HepG2 (cell line): Measurements from ENCODE around the gene WDR45B. TPM values are rescaled to one million over a fixed set of nuclear protein-coding genes. Genes with fewer than 3 reads are reported as not detected.

Experiments used
- ATF7-NPFF ChIP-seq: sonication (generic); formaldehyde crosslinking; IDR thresholded peaks from 2 replicates; pipeline ENCODE4 v1.8.1; 2023; ENCODE audit warnings: mild to moderate bottlenecking, low read depth, missing genetic modification reagents, moderate library complexity
- EHMT2 ChIP-seq: fragments of 200-600 bp; sonication (generic); IDR thresholded peaks from 2 replicates; pipeline ENCODE4 v1.7.0; 2017; ENCODE audit warnings: antibody characterized with exemption, low read depth, low read length, borderline replicate concordance
- HNRNPL ChIP-seq: fragments of 200-400 bp; formaldehyde crosslinking; IDR thresholded peaks from 2 replicates; pipeline ENCODE4 v1.6.1; 2017; ENCODE audit warnings: mild to moderate bottlenecking, low read depth, low read length
- MTA3 ChIP-seq: sonication (generic); formaldehyde crosslinking; IDR thresholded peaks from 2 replicates; pipeline ENCODE4 v1.4.0; 2020; ENCODE audit warnings: missing genetic modification reagents
- MYNN ChIP-seq: sonication (generic); formaldehyde crosslinking; IDR thresholded peaks from 2 replicates; pipeline ENCODE4 v1.4.0; 2020; ENCODE audit warnings: mild to moderate bottlenecking, low read depth, missing genetic modification reagents
- POLR2A ChIP-seq, 2 experiments: IDR thresholded peaks; 2 replicates each; pipeline ENCODE4 v1.6.1; 2011; ENCODE audit warnings: low read depth in 2 of 2, low read length in 2 of 2, mild to moderate bottlenecking in 1 of 2, moderate library complexity in 1 of 2; ENCODE audit not compliant: insufficient read depth in 1 of 2
- RELA ChIP-seq: sonication (generic); formaldehyde crosslinking; IDR thresholded peaks from 2 replicates; pipeline ENCODE4 v1.4.0; 2020; ENCODE audit warnings: missing genetic modification reagents
- ZIK1 ChIP-seq: sonication (generic); formaldehyde crosslinking; IDR thresholded peaks from 2 replicates; pipeline ENCODE4 v1.5.0; 2020; ENCODE audit warnings: mild to moderate bottlenecking, low read depth, missing genetic modification reagents, borderline replicate concordance
- ZMAT3 ChIP-seq: sonication (generic); formaldehyde crosslinking; conservative IDR thresholded peaks from 2 replicates; pipeline ENCODE4 v1.7.0; 2021; ENCODE audit warnings: missing genetic modification reagents
- ZNF138 ChIP-seq: sonication (generic); formaldehyde crosslinking; IDR thresholded peaks from 2 replicates; pipeline ENCODE4 v1.5.0; 2020; ENCODE audit warnings: mild to moderate bottlenecking, low read depth, missing genetic modification reagents
- ZNF607 ChIP-seq: sonication (generic); formaldehyde crosslinking; IDR thresholded peaks from 2 replicates; pipeline ENCODE4 v1.5.1; 2020; ENCODE audit warnings: missing genetic modification reagents, mild to moderate bottlenecking, borderline replicate concordance
- ZNF746 ChIP-seq: sonication (generic); formaldehyde crosslinking; IDR thresholded peaks from 2 replicates; pipeline ENCODE4 v1.8.0; 2022; ENCODE audit warnings: mild to moderate bottlenecking, missing genetic modification reagents
- ZNF768 ChIP-seq: sonication (generic); formaldehyde crosslinking; IDR thresholded peaks from 2 replicates; pipeline ENCODE4 v1.4.0; 2020; ENCODE audit warnings: missing genetic modification reagents
- polyA plus RNA-seq, 8 experiments: library from polyadenylated mRNA; depleted of rRNA in 3 of 8; stranded (reverse) in 7 of 8; unstranded in 1 of 8; fragments of >200 nt; fragmentation: Illumina TruSeq in 4 of 8; extraction: Trizol in 4 of 8; gene quantifications; 2 replicates each; pipeline versions ENCODE4 v1.2.1 to v1.2.3, GENCODE V29; 2011 to 2016; ENCODE audit warnings: low read depth in 4 of 8, missing spikeins in 1 of 8, mixed read lengths in 1 of 8; ENCODE audit not compliant: insufficient read depth in 1 of 8
- total RNA-seq, 5 experiments: library from RNA; depleted of rRNA; stranded (reverse); fragments of >200 nt; fragmentation: Illumina TruSeq; extraction: Trizol; gene quantifications; 2 replicates each; pipeline ENCODE4 v1.2.3, GENCODE V29; 2016; ENCODE audit warnings: low read depth in 1 of 5
- TF ChIP-seq, protein P1 (sequence below), 2 experiments: fragments of 450-650 bp in 1 of 2; sonication (generic) in 1 of 2; formaldehyde crosslinking in 1 of 2; IDR thresholded peaks; 2 replicates each; pipeline versions ENCODE4 v1.6.1 to v1.8.0; 2016 to 2022; ENCODE audit warnings: antibody characterized with exemption in 1 of 2, mild to moderate bottlenecking in 1 of 2, missing genetic modification reagents in 1 of 2
- TF ChIP-seq, protein P2 (sequence below): sonication (generic); formaldehyde crosslinking; IDR thresholded peaks from 2 replicates; pipeline ENCODE4 v1.5.1; 2020; ENCODE audit warnings: mild to moderate bottlenecking, missing genetic modification reagents, moderate library complexity

Gene WDR45B
- total and polyA plus RNA-seq, 2 of the 13 experiments (the other 11 are each of a cell fraction or from before 2014, with no cell fraction given), result 86.2 to 155 TPM

DNA sequence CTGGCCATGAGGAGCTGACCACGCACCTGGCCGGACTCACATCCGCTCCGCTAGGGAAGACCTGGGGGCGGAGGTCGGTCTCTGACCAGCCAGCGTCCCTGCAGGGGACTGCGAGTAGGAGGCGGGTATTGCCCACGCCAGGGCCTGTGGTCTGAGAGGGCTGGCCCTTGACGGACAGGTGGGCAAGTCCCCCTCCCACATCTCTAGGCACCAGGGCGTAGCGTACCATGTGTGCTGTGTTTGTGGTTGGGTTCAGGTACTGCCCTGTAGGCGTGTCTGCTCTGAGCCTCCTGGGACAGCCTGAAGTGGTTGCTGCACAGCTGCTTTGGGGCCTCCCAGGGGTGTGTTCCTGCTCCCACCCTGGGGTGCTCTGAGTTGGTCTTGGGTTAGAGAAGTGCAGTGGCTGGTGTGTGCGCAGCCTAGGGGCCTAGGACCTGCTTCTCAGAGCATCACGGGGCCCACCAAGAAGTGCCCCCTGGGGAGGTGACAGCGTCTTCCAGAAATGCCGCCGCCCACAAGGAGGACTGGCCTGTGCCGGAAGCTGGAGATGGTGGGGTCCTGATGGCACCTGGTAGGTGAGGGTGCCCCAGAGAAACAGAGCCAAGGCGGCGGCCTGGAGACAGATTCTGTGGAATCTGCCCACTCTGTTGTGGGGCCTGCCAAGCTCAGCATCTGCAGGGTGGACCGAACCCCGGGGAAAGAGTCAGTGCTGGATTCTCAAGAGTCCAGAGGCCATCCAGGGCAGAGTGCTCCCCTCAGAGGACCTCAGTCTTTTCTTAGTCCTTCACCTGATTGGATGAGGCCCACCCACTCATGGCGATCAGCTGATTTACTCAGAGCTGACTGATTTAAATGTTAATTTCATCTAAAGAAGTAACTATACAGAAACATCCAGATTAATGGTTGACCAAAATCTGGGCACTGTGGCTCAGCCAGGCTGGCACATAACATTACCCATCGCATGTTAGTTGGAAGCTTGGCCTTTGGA lies 48.3 kb downstream of the WDR45B start (continued):
- 0 out of 2 replicates have a peak, but pooled peaks have one; percentile 11 for TF ChIP-seq ZIK1 (CRISPR knock-in tag)
- TF ChIP-seq ZNF746, result no peak
- peak in 1 of 2 experiments; percentile 12; a peak in 1 of 4 replicates for TF ChIP-seq POLR2A (IDR thresholded peaks at IDR 0.05; ENCODE audit: insufficient read depth in 1 of 2, low read depth in 2 of 2, low read length in 2 of 2)
- no peak for TF ChIP-seq ZMAT3 (CRISPR knock-in tag)
- no peak for TF ChIP-seq ZNF607
- no peak for TF ChIP-seq ZNF138 (CRISPR knock-in tag)
- peak; percentile 6; the same call in 1 of the 2 replicates for TF ChIP-seq ZNF768 (CRISPR knock-in tag)
- no peak for TF ChIP-seq MYNN (CRISPR knock-in tag)
- no peak for TF ChIP-seq HNRNPL
- TF ChIP-seq, protein P1, sequence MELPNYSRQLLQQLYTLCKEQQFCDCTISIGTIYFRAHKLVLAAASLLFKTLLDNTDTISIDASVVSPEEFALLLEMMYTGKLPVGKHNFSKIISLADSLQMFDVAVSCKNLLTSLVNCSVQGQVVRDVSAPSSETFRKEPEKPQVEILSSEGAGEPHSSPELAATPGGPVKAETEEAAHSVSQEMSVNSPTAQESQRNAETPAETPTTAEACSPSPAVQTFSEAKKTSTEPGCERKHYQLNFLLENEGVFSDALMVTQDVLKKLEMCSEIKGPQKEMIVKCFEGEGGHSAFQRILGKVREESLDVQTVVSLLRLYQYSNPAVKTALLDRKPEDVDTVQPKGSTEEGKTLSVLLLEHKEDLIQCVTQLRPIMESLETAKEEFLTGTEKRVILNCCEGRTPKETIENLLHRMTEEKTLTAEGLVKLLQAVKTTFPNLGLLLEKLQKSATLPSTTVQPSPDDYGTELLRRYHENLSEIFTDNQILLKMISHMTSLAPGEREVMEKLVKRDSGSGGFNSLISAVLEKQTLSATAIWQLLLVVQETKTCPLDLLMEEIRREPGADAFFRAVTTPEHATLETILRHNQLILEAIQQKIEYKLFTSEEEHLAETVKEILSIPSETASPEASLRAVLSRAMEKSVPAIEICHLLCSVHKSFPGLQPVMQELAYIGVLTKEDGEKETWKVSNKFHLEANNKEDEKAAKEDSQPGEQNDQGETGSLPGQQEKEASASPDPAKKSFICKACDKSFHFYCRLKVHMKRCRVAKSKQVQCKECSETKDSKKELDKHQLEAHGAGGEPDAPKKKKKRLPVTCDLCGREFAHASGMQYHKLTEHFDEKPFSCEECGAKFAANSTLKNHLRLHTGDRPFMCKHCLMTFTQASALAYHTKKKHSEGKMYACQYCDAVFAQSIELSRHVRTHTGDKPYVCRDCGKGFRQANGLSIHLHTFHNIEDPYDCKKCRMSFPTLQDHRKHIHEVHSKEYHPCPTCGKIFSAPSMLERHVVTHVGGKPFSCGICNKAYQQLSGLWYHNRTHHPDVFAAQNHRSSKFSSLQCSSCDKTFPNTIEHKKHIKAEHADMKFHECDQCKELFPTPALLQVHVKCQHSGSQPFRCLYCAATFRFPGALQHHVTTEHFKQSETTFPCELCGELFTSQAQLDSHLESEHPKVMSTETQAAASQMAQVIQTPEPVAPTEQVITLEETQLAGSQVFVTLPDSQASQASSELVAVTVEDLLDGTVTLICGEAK (IDR thresholded peaks at IDR 0.05), result no peak
- TF ChIP-seq, protein P1 (CRISPR knock-in tag; IDR thresholded peaks at IDR 0.05), result no peak
- no peak for TF ChIP-seq EHMT2
- TF ChIP-seq MTA3 (CRISPR knock-in tag), result no peak
- no peak for TF ChIP-seq RELA (CRISPR knock-in tag)
- TF ChIP-seq ATF7-NPFF (CRISPR knock-in tag), result no peak
- TF ChIP-seq, protein P2, sequence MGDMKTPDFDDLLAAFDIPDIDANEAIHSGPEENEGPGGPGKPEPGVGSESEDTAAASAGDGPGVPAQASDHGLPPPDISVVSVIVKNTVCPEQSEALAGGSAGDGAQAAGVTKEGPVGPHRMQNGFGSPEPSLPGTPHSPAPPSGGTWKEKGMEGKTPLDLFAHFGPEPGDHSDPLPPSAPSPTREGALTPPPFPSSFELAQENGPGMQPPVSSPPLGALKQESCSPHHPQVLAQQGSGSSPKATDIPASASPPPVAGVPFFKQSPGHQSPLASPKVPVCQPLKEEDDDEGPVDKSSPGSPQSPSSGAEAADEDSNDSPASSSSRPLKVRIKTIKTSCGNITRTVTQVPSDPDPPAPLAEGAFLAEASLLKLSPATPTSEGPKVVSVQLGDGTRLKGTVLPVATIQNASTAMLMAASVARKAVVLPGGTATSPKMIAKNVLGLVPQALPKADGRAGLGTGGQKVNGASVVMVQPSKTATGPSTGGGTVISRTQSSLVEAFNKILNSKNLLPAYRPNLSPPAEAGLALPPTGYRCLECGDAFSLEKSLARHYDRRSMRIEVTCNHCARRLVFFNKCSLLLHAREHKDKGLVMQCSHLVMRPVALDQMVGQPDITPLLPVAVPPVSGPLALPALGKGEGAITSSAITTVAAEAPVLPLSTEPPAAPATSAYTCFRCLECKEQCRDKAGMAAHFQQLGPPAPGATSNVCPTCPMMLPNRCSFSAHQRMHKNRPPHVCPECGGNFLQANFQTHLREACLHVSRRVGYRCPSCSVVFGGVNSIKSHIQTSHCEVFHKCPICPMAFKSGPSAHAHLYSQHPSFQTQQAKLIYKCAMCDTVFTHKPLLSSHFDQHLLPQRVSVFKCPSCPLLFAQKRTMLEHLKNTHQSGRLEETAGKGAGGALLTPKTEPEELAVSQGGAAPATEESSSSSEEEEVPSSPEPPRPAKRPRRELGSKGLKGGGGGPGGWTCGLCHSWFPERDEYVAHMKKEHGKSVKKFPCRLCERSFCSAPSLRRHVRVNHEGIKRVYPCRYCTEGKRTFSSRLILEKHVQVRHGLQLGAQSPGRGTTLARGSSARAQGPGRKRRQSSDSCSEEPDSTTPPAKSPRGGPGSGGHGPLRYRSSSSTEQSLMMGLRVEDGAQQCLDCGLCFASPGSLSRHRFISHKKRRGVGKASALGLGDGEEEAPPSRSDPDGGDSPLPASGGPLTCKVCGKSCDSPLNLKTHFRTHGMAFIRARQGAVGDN (CRISPR knock-in tag), result peak; percentile 15; the same call in 1 of the 2 replicates
